Mucosa of descending colon (tissue), 3 donors: ENCODE results near the gene USP34. TPM values are rescaled to one million over a fixed set of nuclear protein-coding genes. Genes with fewer than 3 reads are reported as not detected.

Source experiments
- ATAC-seq: fragments of 200-7000 bp; cut with Tn5 transposase; one replicate; pipeline ENCODE4 v1.9.1; 2020; ENCODE audit warnings: mild to moderate bottlenecking, moderate library complexity
- DNase-seq, 3 donors: peaks; one replicate each; pipeline ENCODE4 v3.0.0-alpha.2; 2020
- H3K36me3 ChIP-seq: fragments of 200-600 bp; one replicate; pipeline ENCODE4 v1.8.0; 2021; ENCODE audit warnings: low read depth, mild to moderate bottlenecking
- H3K4me1 ChIP-seq: fragments of 200-600 bp; one replicate; pipeline ENCODE4 v1.8.0; 2021; ENCODE audit warnings: low read depth, mild to moderate bottlenecking
- H3K4me3 ChIP-seq: fragments of 200-600 bp; one replicate; pipeline ENCODE4 v1.8.0; 2021; ENCODE audit warnings: mild to moderate bottlenecking
- H3K9me3 ChIP-seq: fragments of 200-600 bp; one replicate; pipeline ENCODE4 v1.8.0; 2021; ENCODE audit warnings: mild to moderate bottlenecking
- intact Hi-C, 2 donors: fragments of 100-400 bp; cut with DNase I in 1 of 2; cut with micrococcal nuclease in 1 of 2; formaldehyde crosslinking; loops; one replicate each; pipeline versions ENCODE4 v1.11.0 to v1.11.1; 2022; cut with DNase I, micrococcal nuclease
- total RNA-seq, 3 donors: library from RNA; stranded (reverse); fragmentation: NEBNext Ultra II Directional in 2 of 3; extraction: Animal tissue kit (Norgen Biotek cat#: 25700) in 2 of 3; gene quantifications; one replicate each; pipeline versions ENCODE4 v1.2.1 to v1.2.4, GENCODE V29; 2021 to 2023
- TF ChIP-seq, protein P1 (sequence below): fragments of 200-600 bp; IDR thresholded peaks from one replicate; pipeline ENCODE4 v1.8.0; 2022; ENCODE audit warnings: antibody characterized with exemption, mild to moderate bottlenecking
- donor health status: DM: no; HTN: no; CAD: no; lungs with moderate emphysema.
- donor health status: DM: no; HTN: no; CAD: no.
- donor health status: DM: no; HTN: yes; CAD: no.

USP34 gene
- total RNA-seq, 3 donors from 2014 or later = 67.9 to 132 (median 88.4) TPM

DNA sequence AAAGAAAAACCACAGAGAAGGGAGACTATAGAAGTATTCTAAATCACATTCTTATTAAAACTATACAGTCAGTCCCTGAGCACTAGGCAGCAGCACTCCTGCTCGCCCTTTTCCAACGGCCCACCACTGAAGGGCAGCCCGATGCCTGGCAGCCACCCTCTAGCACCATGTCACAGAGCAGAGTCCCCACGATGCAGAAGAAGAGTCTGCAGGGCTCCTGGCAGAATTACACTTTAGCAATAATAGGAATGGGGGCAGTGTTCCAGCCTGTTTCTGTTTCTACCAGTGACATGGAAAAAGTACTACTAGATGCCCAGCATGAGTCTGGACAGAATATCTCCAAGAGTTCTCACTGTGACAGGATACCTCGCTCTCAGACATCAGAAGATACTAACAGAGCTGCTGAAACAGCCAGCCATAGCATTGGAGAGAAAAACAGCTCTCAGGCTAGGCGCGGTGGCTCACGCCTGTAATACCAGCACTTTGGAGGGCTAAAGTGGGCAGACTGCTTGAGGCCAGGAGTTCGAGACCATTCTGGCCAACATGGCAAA, 221.3 kb downstream of the USP34 start:
- no peak overlapping the region for H3K4me3 ChIP-seq
- intact Hi-C loops = no loop called here
- no peaks in the 10 kb centered on the region for H3K4me1 ChIP-seq
- H3K36me3 ChIP-seq = no peaks in the 10 kb centered on the region
- no peak for ATAC-seq
- TF ChIP-seq, protein P1, sequence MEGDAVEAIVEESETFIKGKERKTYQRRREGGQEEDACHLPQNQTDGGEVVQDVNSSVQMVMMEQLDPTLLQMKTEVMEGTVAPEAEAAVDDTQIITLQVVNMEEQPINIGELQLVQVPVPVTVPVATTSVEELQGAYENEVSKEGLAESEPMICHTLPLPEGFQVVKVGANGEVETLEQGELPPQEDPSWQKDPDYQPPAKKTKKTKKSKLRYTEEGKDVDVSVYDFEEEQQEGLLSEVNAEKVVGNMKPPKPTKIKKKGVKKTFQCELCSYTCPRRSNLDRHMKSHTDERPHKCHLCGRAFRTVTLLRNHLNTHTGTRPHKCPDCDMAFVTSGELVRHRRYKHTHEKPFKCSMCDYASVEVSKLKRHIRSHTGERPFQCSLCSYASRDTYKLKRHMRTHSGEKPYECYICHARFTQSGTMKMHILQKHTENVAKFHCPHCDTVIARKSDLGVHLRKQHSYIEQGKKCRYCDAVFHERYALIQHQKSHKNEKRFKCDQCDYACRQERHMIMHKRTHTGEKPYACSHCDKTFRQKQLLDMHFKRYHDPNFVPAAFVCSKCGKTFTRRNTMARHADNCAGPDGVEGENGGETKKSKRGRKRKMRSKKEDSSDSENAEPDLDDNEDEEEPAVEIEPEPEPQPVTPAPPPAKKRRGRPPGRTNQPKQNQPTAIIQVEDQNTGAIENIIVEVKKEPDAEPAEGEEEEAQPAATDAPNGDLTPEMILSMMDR = no peak
- H3K9me3 ChIP-seq = no peaks in the 10 kb centered on the region
- no peak for DNase-seq

DNA sequence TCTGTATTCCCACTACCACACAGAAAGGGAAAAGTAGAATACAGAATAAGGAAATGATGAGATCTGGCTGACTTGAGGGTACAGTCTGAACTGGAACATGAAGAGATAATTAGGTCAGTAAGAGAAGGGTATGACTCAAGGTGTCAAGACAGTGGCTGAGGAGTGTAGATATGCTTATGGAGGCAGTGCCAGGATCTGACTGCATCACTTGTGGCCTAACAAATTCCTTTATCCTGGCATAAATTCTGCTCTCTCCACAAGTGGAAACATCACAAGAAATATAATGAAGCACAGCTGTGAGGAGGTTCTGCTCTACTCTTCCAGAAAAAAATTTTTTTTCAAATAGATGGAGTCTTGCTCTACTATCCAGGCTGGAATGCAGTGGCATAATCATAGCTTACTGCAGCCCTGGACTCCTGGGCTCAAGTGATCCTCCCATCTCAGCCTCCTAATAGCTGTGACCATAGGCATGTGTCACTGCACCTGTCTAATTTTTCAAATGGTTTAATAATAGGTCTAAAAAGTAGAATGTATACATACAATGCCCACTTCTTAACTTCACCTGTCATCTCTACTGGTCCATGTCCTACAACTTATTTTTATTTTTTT, 223.6 kb downstream of the USP34 start:
- TF ChIP-seq, protein P1 = no peak
- intact Hi-C loops = no loop called here
- no peak for DNase-seq
- ATAC-seq = no peak
- Histone ChIP-seq H3K4me3 (no peak overlapping the region), H3K9me3 (no peaks in the 10 kb centered on the region), H3K4me1 (no peaks in the 10 kb centered on the region), H3K36me3 (no peaks in the 10 kb centered on the region)

DNA sequence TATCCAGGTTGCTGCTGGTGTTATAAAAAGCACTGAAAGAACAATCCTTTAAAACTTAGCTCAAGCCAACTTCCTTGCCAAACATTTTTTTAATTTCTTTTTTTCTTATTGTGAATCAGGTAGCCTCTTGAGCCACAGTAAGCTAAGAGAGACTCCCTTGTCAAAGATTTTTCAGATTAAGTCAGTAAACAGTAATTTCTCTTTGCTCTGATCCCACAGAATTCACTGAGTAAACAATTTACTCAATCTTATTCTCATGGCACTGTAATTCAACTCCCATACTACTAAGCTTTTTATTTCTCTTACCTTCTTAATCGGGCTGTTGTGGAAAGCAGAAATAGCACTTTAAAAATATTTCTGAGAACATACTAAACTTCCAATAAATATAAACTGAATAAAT, 226.2 kb downstream of the USP34 start:
- ATAC-seq (no peak), DNase-seq (no peak)
- H3K4me1 ChIP-seq = no peaks in the 10 kb centered on the region
- no peak overlapping the region for H3K4me3 ChIP-seq
- intact Hi-C loops = no loop called here
- TF ChIP-seq, protein P1 = no peak
- H3K9me3 ChIP-seq = no peaks in the 10 kb centered on the region
- H3K36me3 ChIP-seq = no peaks in the 10 kb centered on the region

DNA sequence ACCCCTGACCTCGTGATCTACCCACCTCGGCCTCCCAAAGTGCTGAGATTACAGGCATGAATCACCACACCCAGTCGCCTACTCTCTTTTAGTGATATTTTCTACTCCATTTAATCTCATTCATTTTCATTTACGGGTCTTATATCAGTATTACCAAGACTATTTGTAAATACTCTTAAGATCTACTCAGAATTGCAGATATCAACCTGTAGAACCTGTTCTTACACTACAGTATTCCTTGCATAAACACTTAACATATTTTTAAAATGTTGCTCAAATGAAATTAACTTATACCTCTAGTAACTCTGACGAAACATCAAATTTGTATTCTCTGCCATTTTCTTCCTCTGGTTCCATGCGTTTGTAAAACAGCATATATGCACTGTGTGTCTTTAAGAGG, 229.6 kb downstream of the USP34 start:
- no peaks in the 10 kb centered on the region for H3K9me3 ChIP-seq
- H3K4me1 ChIP-seq = no peaks in the 10 kb centered on the region
- DNase-seq (no peak), ATAC-seq (no peak)
- TF ChIP-seq, protein P1 = no peak
- no peaks in the 10 kb centered on the region for H3K36me3 ChIP-seq
- no peak overlapping the region for H3K4me3 ChIP-seq
- intact Hi-C loops = no loop called here

DNA sequence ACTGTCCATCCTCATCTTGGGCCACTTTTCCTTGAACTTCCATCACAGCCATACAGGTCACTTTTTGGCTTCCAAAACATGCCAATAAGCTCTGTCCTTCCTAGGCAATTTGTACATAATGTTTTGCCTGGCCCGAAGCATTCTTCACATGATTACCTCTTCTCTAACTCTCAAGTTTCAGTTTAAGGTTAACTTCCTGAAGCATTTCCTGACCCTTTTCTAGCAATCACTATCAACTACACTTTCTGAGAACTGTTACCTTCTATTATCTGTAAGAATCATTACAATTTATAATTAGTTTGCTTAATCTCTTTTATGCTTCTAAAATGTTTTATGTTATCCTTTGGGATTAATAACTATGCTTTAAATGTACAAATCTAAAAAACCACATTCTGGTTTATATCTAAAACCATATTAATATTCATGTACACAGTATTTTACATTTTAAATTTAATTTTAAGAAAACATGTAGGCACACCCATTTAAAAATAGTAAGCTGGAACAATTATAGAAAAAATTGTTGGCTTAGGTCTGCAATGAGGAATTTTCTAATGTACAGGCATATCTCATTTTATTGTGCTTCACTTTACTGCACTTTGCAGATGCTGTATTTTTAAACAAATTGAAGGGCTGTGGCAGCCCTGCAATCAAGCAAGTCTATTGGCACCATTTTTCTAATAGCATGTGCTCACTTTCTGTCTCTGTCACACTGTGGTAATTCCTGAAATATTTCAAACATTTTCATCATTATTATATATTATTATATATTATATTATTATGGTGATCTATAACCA, 232.5 kb downstream of the USP34 start:
- DNase-seq (no peak), ATAC-seq (no peak)
- TF ChIP-seq, protein P1 = no peak
- intact Hi-C loops = no loop called here
- H3K4me3 ChIP-seq = no peak overlapping the region
- no peaks in the 10 kb centered on the region for H3K36me3 ChIP-seq
- no peaks in the 10 kb centered on the region for H3K9me3 ChIP-seq
- no peaks in the 10 kb centered on the region for H3K4me1 ChIP-seq
